IPS DF 4.7 (cell line): ENCODE results near the gene CDHR5.

Experiments
- DNase-seq: peaks from one replicate; pipeline ENCODE4 v3.0.0-alpha.2; 2013; ENCODE audit warnings: low spot score; ENCODE audit errors: extremely low read depth

The CDHR5 gene

DNA sequence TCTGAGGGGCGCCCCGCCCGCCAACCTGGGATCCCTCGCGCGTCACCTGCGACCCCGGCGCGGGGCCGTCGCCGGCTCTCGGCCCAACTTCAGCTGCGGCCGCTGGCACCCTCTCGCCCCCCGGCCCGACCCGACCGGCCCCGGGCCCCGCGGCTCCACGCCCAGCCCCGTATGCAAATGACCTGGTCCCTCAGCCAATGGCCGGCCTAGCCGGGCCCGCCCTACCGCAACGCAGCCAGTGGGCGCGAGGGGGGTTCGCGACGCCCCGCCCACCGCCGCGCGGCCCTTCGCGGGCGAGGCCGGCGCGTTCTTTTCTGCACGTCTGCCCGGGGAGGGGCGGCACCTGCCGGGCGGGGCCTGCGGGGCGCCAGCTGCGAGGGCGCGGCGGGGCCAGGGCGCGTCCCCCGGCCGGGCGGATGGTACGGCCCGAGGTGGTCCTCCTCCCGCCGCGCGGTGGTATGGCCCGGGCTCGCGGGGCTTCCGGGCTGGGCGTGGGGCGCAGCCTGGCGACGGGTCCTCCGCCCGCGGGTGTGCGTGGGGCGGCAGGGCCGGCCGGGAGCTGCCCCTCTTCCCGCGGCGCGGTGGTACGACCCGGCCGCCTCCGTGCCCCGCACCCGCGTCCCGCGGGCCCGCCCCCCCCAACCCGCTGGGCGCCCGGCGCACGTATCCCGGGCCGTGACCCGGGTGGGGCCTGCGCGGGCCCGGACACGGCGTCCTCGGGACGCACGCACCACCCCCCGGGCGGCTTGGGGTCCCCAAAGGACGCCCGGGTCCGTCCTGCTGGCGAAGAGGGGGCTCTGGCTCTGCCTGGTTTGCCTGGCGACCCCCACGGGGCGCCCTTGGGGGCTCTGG lies 56.2 kb downstream of the CDHR5 start:
- DNase-seq = no peak

DNA sequence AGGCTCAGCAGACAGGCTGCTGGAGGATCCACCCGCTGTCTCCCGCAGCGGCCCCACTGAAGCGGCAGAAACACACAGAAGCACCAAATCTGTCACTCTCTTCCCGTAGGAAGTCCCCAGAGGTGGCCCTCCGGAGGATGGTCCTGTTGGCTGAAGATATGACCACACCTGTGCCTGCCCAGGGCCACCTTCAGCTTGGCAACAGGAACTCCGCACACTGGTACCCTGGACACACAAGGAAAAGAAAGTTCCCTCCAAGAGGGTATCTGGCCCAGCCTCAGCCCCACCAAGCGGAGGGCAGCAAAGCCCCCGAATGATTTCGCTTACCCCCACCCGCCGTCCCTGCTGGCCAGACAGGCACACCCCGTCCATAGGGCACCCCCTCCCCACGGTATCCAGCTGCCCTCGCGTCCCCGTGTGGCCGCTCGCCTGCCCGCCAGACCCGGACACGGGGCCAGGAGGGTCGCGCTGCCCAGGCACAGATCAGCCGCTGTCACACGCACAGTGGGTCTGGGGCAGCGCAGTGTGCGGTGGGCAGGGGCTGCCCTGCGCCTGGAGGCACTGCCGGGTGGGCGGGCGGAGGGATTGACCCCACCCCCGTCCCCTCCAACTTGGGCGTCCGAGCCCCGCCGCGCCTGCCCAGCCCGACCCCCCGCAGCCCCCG lies 57.0 kb downstream of the CDHR5 start:
- DNase-seq = no peak

DNA sequence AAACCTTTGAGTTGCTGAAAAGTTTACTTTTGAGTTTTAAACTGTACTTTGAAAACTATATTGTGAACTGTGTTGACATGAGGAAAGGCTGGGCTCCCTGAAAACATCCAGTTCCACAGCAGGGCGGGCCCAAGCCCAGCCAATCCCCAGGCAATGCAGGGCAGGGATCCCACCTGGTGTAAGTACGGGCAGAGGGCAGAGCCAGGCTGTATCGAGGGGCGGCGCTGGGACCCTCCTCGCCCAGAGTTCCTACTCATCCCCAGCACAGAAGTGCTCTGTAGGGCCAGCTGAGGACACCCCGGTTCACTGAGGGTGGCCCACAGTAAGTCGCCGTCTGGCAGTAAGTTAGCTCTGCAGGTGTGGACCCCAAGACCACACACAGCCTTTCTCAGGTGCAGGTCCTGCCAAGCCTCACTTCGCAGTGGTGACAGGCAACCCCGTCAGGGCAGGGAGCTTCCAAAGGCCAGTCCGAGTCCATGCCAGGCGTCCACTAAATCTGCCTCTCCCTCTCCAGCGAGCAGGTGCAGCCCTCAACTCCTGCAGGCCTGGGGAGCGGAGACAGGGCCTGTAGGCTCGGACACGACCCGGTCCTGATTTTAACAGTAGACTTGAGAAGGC lies 57.6 kb downstream of the CDHR5 start:
- DNase-seq = no peak
